ENCODE results near the gene ELMO2.
"Not testable (repeated sequence)": the region's sequence is repeated elsewhere in the genome, so short reads cannot be mapped to it uniquely, and the experiment has no call there.

Gene ELMO2

DNA sequence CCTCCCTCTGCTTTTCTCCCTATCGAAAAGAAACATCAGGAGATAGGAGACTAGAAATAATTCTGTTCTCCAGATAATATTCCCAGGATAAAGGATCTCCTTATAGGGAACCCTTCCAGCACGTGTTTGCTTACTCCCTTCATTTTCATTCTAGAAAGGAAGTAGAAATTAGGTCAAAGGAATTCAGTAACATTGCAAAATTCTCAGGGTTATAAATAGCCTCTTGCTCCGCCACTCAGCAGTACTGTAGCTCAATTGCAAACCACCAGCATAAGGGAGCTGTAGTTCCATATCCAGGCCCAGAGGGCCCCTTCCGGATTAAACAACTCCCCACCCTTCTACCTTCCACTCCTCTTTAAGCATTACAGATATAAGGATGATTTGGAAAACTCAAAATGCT lies 6.2 kb downstream of the ELMO2 start:
- H3K9ac ChIP-seq (ENCODE audit: low read length) = no peak overlapping the region
- H3K27ac ChIP-seq (ENCODE audit: low read depth, low read length) = peak overlapping the region; percentile 16
- no peaks in the 10 kb centered on the region for H3K27me3 ChIP-seq (ENCODE audit: control insufficient read depth, insufficient read depth, low read length)
- peaks cover 31% of the 10 kb centered on the region for H3K4me1 ChIP-seq (ENCODE audit: control insufficient read depth, insufficient read depth, low read length)
- peaks cover 3% of the 10 kb centered on the region for H3K36me3 ChIP-seq (ENCODE audit: control insufficient read depth, insufficient read depth, low read length)
- no peak overlapping the region for H3K4me3 ChIP-seq (ENCODE audit: low read length)

DNA sequence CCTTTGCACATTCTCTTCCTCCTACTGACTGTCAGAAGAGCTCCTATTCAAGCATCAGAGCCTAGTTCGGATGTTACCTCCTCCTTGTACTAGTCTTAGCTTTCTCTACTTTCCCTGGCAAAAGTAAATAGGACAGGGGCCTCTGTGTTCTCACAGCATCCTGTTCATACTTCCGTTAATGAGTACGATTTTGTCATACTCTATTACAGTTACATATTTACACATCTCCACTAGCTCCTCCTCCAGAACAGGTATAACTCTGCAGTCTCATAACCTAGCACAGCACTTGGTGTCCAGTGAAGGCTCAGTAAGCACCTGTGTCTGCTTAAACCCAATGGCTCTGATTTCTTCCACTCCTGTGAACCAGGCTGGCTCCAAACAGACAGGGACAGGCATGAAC lies 7.0 kb downstream of the ELMO2 start:
- H3K4me3 ChIP-seq (ENCODE audit: low read length) = no peak overlapping the region
- H3K4me1 ChIP-seq (ENCODE audit: control insufficient read depth, insufficient read depth, low read length) = peaks cover 27% of the 10 kb centered on the region
- no peak overlapping the region for H3K9ac ChIP-seq (ENCODE audit: low read length)
- peaks cover 3% of the 10 kb centered on the region for H3K36me3 ChIP-seq (ENCODE audit: control insufficient read depth, insufficient read depth, low read length)
- H3K27me3 ChIP-seq (ENCODE audit: control insufficient read depth, insufficient read depth, low read length) = no peaks in the 10 kb centered on the region
- no peak overlapping the region for H3K27ac ChIP-seq (ENCODE audit: low read depth, low read length)

DNA sequence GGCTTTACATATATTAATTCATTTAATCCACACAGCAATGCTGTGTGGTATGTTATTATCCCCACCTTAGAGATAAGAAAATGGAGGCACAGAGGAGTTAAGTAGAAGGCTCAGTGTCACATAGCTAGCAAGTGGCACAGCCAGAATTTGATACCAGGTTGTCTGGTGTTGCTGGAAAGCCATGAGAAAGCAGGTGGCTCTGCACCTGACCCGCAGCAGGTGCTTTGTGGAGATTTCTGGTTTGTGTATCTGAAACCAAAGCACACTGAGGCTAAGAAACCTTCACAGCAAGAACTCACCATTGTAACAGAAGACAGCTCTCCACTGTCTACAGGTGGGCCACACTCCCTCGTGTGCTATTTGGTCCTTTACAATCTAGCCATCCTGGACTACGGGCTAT lies 7.5 kb downstream of the ELMO2 start:
- no peak overlapping the region for H3K9ac ChIP-seq (ENCODE audit: low read length)
- peaks cover 27% of the 10 kb centered on the region for H3K4me1 ChIP-seq (ENCODE audit: control insufficient read depth, insufficient read depth, low read length)
- H3K4me3 ChIP-seq (ENCODE audit: low read length) = no peak overlapping the region
- no peak overlapping the region for H3K27ac ChIP-seq (ENCODE audit: low read depth, low read length)
- peaks cover 7% of the 10 kb centered on the region for H3K36me3 ChIP-seq (ENCODE audit: control insufficient read depth, insufficient read depth, low read length)
- H3K27me3 ChIP-seq (ENCODE audit: control insufficient read depth, insufficient read depth, low read length) = no peaks in the 10 kb centered on the region

DNA sequence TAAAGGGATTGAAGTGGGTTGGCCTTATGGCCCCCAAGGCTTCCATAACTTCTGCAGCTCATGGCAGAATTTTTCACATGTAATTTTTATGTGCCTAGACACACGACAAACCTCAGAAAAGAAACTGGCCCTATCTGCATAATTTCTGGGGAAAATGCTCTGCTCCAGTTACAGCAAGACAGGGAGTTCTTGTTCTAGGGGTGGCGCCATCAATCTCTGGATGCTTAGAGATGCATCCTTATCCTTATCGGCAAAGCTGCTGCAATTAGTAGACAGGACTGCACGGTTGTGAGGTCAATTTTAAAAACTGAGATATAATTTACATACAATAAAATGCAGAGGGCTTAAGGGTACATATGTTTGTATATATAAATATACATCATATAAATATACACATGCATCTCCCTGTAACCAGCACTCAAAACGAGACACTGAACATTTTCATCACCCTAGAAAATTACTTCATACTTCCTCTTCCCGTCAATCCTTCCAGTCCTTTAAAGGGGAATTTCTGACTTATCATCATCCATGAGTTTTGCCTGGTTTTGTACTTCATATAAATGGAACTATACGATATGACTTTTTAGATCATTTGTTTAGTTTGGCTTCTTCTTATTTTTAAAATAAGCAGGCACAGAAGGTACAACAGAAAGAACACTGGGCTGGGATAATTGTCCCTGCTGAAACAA lies 10.2 kb downstream of the ELMO2 start:
- Histone ChIP-seq H3K27me3 (ENCODE audit: control insufficient read depth, insufficient read depth, low read length) (no peaks in the 10 kb centered on the region), H3K4me1 (ENCODE audit: control insufficient read depth, insufficient read depth, low read length) (peaks cover 15% of the 10 kb centered on the region), H3K4me3 (ENCODE audit: low read length) (no peak overlapping the region), H3K36me3 (ENCODE audit: control insufficient read depth, insufficient read depth, low read length) (peaks cover 30% of the 10 kb centered on the region), H3K9ac (ENCODE audit: low read length) (no peak overlapping the region), H3K27ac (ENCODE audit: low read depth, low read length) (no peak overlapping the region)

DNA sequence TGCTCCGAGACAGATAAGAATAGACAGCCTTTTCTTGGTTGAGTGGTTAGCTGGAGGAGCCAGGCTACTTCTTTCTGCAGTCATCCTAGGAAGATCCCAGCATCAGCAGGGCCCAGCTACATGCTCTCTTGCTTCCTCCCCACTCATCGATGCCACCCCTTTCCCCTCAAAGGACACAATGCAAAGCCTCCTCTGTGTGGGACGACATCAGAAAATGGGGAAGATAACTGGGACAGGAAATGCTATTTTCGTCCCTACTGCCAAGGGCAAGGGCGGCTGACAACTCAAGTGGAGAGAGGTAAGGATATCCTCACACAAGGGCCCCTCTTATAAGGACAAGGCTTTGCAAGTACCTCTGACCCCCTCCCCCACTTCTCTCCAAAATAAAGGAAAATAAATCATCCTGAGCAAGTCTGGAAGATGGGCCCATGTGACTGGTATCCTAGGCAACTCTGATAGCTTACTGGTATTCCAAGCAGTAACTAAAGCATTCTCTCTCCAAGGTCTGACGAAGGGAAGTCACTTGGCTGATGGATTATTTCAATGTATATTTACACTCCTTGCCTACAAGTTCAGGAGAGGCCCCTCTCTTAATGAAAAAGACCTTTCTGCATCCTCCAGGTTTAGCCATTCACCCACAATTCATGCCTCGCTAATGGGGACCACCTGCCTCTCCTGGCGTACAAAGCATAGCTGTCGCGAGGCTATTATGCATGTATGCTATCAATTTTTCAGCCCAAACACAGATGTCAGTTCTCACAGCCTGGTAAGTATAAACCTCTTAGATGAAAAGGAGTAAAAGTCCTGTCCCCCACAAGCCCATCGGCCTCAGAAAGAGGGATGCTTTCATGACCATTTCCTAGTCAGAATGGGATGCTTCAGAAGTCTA lies 11.3 kb downstream of the ELMO2 start:
- H3K36me3 ChIP-seq (ENCODE audit: control insufficient read depth, insufficient read depth, low read length) = peaks cover 38% of the 10 kb centered on the region
- H3K4me1 ChIP-seq (ENCODE audit: control insufficient read depth, insufficient read depth, low read length) = peaks cover 8% of the 10 kb centered on the region
- no peak overlapping the region for H3K27ac ChIP-seq (ENCODE audit: low read depth, low read length)
- H3K9ac ChIP-seq (ENCODE audit: low read length) = no peak overlapping the region
- no peak overlapping the region for H3K4me3 ChIP-seq (ENCODE audit: low read length)
- no peaks in the 10 kb centered on the region for H3K27me3 ChIP-seq (ENCODE audit: control insufficient read depth, insufficient read depth, low read length)

DNA sequence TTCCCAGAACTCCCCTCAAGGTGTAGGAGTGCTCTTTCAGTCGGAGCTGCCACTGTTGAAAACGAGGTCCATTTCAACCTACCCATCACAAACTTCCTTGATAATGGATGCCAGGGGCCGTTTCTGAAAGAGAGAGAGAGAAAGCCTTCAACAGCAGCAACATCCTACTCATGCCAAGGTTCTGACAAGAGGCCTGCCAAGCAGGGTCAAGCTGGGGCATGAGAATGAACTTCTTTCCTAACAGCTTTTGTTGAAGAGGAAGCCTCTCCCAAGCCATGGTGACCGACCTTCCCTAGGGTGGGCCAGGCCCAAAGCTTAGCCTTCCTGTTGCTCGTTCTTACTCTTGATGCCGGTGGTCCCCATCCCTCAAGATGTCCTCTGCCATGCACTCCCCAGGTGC lies 12.4 kb downstream of the ELMO2 start:
- Histone ChIP-seq H3K9ac (ENCODE audit: low read length) (no peak overlapping the region), H3K4me1 (ENCODE audit: control insufficient read depth, insufficient read depth, low read length) (peaks cover 4% of the 10 kb centered on the region), H3K4me3 (ENCODE audit: low read length) (no peak overlapping the region), H3K27ac (ENCODE audit: low read depth, low read length) (no peak overlapping the region), H3K36me3 (ENCODE audit: control insufficient read depth, insufficient read depth, low read length) (peaks cover 38% of the 10 kb centered on the region), H3K27me3 (ENCODE audit: control insufficient read depth, insufficient read depth, low read length) (no peaks in the 10 kb centered on the region)

DNA sequence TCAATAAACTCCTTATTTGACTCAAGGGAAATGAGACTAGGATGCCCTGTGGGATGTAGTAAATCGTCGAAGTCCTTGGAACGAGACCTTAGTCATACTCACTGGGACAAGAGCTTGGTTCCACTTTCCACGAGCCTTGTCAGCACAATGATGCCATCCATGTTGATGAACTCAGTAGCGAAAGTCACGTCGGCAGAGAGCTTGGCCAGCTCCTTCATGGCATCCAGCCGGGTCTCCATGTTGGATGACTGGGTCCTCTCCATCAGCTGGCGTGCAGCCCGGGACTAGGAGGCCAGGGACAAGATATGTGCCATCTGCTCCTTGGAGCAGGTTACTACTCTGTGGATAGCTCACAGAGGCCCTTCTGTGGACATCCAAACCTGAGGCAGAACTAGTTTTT lies 17.5 kb downstream of the ELMO2 start:
- H3K36me3 ChIP-seq (ENCODE audit: control insufficient read depth, insufficient read depth, low read length) = peaks cover 50% of the 10 kb centered on the region
- H3K4me3 ChIP-seq (ENCODE audit: low read length) = no peak overlapping the region
- H3K9ac ChIP-seq (ENCODE audit: low read length) = no peak overlapping the region
- H3K4me1 ChIP-seq (ENCODE audit: control insufficient read depth, insufficient read depth, low read length) = no peaks in the 10 kb centered on the region
- no peaks in the 10 kb centered on the region for H3K27me3 ChIP-seq (ENCODE audit: control insufficient read depth, insufficient read depth, low read length)
- H3K27ac ChIP-seq (ENCODE audit: low read depth, low read length) = no peak overlapping the region

DNA sequence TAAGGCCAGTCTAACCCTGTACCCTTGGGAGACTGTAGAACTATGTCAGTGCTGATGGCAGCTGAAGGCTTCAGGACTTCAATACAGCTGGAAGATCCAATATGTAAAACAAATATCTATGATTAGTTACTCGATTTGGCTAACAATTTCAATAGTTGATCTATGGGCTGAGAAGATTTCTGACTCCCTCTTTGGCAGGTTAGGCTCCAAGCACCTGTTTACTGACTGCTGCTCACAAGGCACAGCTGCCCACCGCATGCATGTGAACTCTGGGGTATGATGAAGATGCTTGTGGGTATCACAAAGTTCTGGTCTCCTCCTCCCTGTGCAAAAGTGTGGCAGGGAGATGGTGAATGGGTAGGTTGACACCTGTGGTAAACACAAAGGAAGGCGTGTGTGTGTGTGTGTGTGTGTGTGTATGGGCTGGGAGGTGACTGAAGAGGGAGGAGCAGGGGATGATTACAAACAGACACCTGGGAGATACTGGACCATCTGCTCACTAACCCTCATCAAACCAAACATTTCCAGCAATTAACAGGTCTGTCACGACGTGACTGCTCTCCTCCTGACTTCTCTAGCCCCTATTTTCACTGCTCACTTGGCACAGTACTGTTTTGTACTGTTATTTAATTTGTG lies 18.1 kb downstream of the ELMO2 start:
- Histone ChIP-seq H3K27me3 (ENCODE audit: control insufficient read depth, insufficient read depth, low read length) (no peaks in the 10 kb centered on the region), H3K9ac (ENCODE audit: low read length) (no peak overlapping the region), H3K4me1 (ENCODE audit: control insufficient read depth, insufficient read depth, low read length) (no peaks in the 10 kb centered on the region), H3K27ac (ENCODE audit: low read depth, low read length) (no peak overlapping the region), H3K36me3 (ENCODE audit: control insufficient read depth, insufficient read depth, low read length) (peaks cover 44% of the 10 kb centered on the region), H3K4me3 (ENCODE audit: low read length) (no peak overlapping the region)

DNA sequence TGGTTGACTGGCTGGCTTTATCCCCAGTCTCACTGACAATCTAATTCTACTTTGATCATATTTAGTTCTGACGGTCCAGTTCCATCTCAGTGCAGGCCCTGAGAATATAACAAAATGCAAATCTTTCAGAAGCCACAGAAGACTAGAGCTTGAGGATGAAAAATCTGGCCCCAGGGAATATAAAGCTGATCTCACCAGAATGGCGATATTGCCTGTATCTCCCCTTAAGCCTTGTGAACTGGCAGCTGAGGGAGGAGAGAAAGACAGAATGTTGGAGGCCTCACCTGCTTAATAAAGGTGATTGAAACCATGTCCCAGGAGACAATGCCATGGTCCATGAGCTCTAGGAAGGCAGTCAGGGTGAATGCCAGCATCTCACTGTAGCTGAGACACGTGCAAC lies 19.4 kb downstream of the ELMO2 start:
- not testable (repeated sequence) for H3K4me3 ChIP-seq (ENCODE audit: low read length)
- peaks cover 43% of the 10 kb centered on the region for H3K36me3 ChIP-seq (ENCODE audit: control insufficient read depth, insufficient read depth, low read length)

DNA sequence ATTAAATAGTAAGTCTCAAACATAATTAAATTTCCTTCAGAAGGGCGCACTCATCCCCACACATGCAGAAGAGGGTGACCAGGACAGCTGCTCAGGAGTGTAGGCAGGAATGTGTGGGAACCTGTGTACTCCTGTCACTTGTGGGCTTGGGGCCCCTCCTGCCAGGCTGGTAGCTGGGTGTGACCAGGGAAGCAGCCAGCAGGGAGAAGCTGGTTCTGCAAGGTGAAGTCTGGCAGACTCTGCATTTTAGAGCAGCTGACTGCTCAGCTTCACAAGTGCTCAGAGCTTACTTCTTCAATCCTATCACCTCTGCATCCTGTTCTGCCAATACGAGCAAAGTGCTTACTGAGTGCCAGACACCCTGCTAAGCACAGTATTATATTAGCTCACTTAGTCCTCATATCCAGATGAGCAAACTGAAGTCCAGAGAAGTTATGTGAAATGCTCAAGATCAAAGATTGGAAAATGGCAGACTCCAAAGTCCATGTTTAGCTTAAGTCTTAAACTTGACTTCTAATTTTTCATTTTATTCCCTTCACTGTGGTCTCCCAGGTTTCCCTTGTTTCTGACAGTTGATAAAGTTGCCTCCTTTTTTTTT lies 27.9 kb downstream of the ELMO2 start:
- Histone ChIP-seq H3K4me1 (ENCODE audit: control insufficient read depth, insufficient read depth, low read length) (no peaks in the 10 kb centered on the region), H3K4me3 (ENCODE audit: low read length) (no peak overlapping the region), H3K27ac (ENCODE audit: low read depth, low read length) (no peak overlapping the region), H3K27me3 (ENCODE audit: control insufficient read depth, insufficient read depth, low read length) (no peaks in the 10 kb centered on the region), H3K36me3 (ENCODE audit: control insufficient read depth, insufficient read depth, low read length) (peaks cover 58% of the 10 kb centered on the region), H3K9ac (ENCODE audit: low read length) (no peak overlapping the region)

More for the DNA sequence above, 19.4 kb downstream of the ELMO2 start:
- H3K4me1 ChIP-seq (ENCODE audit: control insufficient read depth, insufficient read depth, low read length); H3K9ac ChIP-seq (ENCODE audit: low read length); H3K27ac ChIP-seq (ENCODE audit: low read depth, low read length); H3K27me3 ChIP-seq (ENCODE audit: control insufficient read depth, insufficient read depth, low read length): not testable (repeated sequence)

DNA sequence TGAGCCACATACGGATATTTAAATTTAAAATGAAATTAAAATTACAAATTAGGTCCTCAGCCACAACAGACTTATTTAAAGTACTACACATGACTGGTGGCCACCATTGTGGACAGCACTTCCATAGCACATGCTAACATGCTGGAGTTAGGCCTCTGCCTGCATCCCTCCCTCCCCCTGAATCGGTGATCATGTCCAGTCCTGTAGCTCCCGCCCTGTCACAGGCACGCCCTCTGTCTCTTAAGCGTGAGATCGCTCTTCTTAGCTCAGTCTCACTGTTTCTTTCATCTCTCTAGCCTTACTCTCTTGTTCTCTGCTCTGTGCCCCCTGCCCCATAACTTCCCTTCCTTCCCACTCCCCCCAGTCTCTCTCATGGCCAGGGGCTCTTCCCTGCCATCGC lies 28.9 kb downstream of the ELMO2 start:
- Histone ChIP-seq H3K9ac (ENCODE audit: low read length) (no peak overlapping the region), H3K4me3 (ENCODE audit: low read length) (no peak overlapping the region), H3K4me1 (ENCODE audit: control insufficient read depth, insufficient read depth, low read length) (no peaks in the 10 kb centered on the region), H3K27ac (ENCODE audit: low read depth, low read length) (no peak overlapping the region), H3K27me3 (ENCODE audit: control insufficient read depth, insufficient read depth, low read length) (no peaks in the 10 kb centered on the region), H3K36me3 (ENCODE audit: control insufficient read depth, insufficient read depth, low read length) (peaks cover 61% of the 10 kb centered on the region)

DNA sequence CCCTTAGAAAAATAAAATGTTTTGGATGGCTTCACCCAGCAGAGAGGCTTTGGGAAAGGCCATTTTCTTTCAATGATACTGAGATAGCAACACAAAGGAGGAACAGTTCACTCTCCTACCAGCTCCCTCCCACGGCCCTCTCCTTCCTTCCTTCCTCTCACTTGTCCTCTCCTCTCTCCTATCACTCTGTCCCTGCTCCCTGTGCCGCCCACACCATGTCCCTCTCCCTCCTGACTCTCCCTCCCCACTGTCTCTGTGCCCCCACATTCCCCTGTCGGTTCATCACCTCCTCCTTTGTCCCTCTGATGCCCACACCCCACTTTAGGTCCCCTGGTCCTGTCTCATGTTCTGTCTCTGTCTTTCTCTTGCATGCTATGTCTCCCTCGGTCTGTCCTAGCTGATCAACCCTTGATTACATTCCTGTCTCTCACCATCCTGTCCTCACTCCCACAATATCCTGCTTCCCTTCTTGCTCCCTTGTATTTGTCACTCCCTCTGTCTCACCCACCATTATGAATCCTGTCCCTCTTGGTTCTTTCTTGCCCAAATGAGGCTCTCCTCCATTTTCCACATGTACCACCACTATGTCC lies 30.1 kb downstream of the ELMO2 start:
- Histone ChIP-seq H3K9ac (ENCODE audit: low read length) (no peak overlapping the region), H3K27ac (ENCODE audit: low read depth, low read length) (no peak overlapping the region), H3K4me1 (ENCODE audit: control insufficient read depth, insufficient read depth, low read length) (no peaks in the 10 kb centered on the region), H3K27me3 (ENCODE audit: control insufficient read depth, insufficient read depth, low read length) (no peaks in the 10 kb centered on the region), H3K36me3 (ENCODE audit: control insufficient read depth, insufficient read depth, low read length) (peaks cover 59% of the 10 kb centered on the region), H3K4me3 (ENCODE audit: low read length) (no peak overlapping the region)
